Calu3 (cell line): Measurements from ENCODE around the gene NMNAT3. TPM values are rescaled to one million over a fixed set of nuclear protein-coding genes. Genes with fewer than 3 reads are reported as not detected.

ENCODE experiments used
- BruUV-seq: library from RNA; stranded (reverse); fragments of 400-500 nt; replicated peaks from 2 replicates; lab custom pipeline; 2021; lab: Mats Ljungman, UMichigan
- CTCF ChIA-PET: fragments of 300-600 bp; sonication (Branson Sonifier 250); formaldehyde crosslinking; loops from one replicate; lab custom pipeline; 2022; ENCODE audit warnings: antibody characterized with exemption; lab: Charles Lee
- DNase-seq: peaks from one replicate; pipeline ENCODE4 v3.0.0; 2022
- H3K27ac Mint-ChIP-seq: one replicate; pipeline ENCODE4 v1.8.0; 2022; ENCODE audit warnings: mixed read lengths; ENCODE audit not compliant: unreplicated experiment
- H3K27me3 Mint-ChIP-seq: one replicate; pipeline ENCODE4 v1.8.0; 2022; ENCODE audit warnings: mixed read lengths; ENCODE audit not compliant: unreplicated experiment
- H3K36me3 Mint-ChIP-seq: one replicate; pipeline ENCODE4 v1.8.0; 2022; ENCODE audit warnings: mild to moderate bottlenecking, moderate library complexity, mixed read lengths; ENCODE audit not compliant: insufficient read depth, unreplicated experiment
- H3K4me1 Mint-ChIP-seq: one replicate; pipeline ENCODE4 v1.8.0; 2022; ENCODE audit warnings: mild to moderate bottlenecking, low read depth, mixed read lengths; ENCODE audit not compliant: unreplicated experiment
- H3K4me3 Mint-ChIP-seq: one replicate; pipeline ENCODE4 v1.8.0; 2022; ENCODE audit warnings: mild to moderate bottlenecking, low read depth, moderate library complexity, mixed read lengths; ENCODE audit not compliant: unreplicated experiment
- H3K9me3 Mint-ChIP-seq: one replicate; pipeline ENCODE4 v1.8.0; 2022; ENCODE audit warnings: low read depth, mixed read lengths; ENCODE audit not compliant: unreplicated experiment
- CTCF ChIP-seq: fragments of 200-600 bp; IDR thresholded peaks from one replicate; pipeline ENCODE4 v1.8.0; 2022; ENCODE audit warnings: antibody characterized with exemption; ENCODE audit not compliant: unreplicated experiment
- intact Hi-C: fragments of 100-400 bp; cut with micrococcal nuclease; formaldehyde crosslinking; loops from one replicate; pipeline ENCODE4 v1.10.0; 2022; ENCODE audit not compliant: unreplicated experiment
- total RNA-seq: library from RNA; stranded (reverse); gene quantifications from 2 replicates; pipeline ENCODE4 v1.2.3, GENCODE V29; 2022

NMNAT3 gene
- total RNA-seq, 1 experiment from 2014 or later, result 7.2 TPM

- Mint-ChIP-seq H3K36me3 (peaks cover 10% of the 10 kb centered on the region), H3K4me1 (peaks cover 47% of the 10 kb centered on the region), H3K4me3 (no peak overlapping the region), H3K27me3 (no peaks in the 10 kb centered on the region), H3K9me3 (no peaks in the 10 kb centered on the region), H3K27ac (peak overlapping the region; percentile 14)
- TF ChIP-seq CTCF, result no peak
- intact Hi-C loops, result no loop called here
- no peak for DNase-seq
- CTCF ChIA-PET, result interaction anchor here (0.6 to 2.0 kb wide), 4 partner anchors 22 to 345 kb away, joined by 3 to 6 read pairs (median 4); no protein-coding TSS in a partner anchor
- no TSS peak for BruUV-seq
These were observed 142.5 kb downstream of the NMNAT3 start for GRCh38 chr3:139534992-139535879.

GRCh38 chr3:139534455-139534812 is 143.3 kb downstream of the NMNAT3 start:
- no peak for TF ChIP-seq CTCF
- no peak overlapping the region for H3K4me3 Mint-ChIP-seq
- no peaks in the 10 kb centered on the region for H3K27me3 Mint-ChIP-seq
- H3K4me1 Mint-ChIP-seq, result peaks cover 47% of the 10 kb centered on the region
- CTCF ChIA-PET, result interaction anchor here (1.0 to 2.0 kb wide), 3 partner anchors 21 to 72 kb away, joined by 3 to 6 read pairs (median 4); no protein-coding TSS in a partner anchor
- H3K36me3 Mint-ChIP-seq, result peaks cover 3% of the 10 kb centered on the region
- no peaks in the 10 kb centered on the region for H3K9me3 Mint-ChIP-seq
- intact Hi-C loops, result no loop called here
- peak; percentile 62 for DNase-seq
- H3K27ac Mint-ChIP-seq, result peak overlapping the region; percentile 14
- BruUV-seq, result no TSS peak

GRCh38 chr3:139533781-139534454 is 143.9 kb downstream of the NMNAT3 start:
- H3K9me3 Mint-ChIP-seq, result no peaks in the 10 kb centered on the region
- intact Hi-C loops, result no loop called here
- no peaks in the 10 kb centered on the region for H3K27me3 Mint-ChIP-seq
- BruUV-seq, result no TSS peak
- TF ChIP-seq CTCF, result no peak
- peaks cover 45% of the 10 kb centered on the region for H3K4me1 Mint-ChIP-seq
- CTCF ChIA-PET, result interaction anchor here (1.0 to 2.0 kb wide), 3 partner anchors 21 to 72 kb away, joined by 3 to 6 read pairs (median 4); no protein-coding TSS in a partner anchor
- no peak for DNase-seq
- no peak overlapping the region for H3K4me3 Mint-ChIP-seq
- H3K36me3 Mint-ChIP-seq, result no peaks in the 10 kb centered on the region
- peak overlapping the region; percentile 14 for H3K27ac Mint-ChIP-seq

- no TSS peak for BruUV-seq
- Mint-ChIP-seq H3K4me1 (peaks cover 36% of the 10 kb centered on the region), H3K9me3 (no peaks in the 10 kb centered on the region), H3K4me3 (no peak overlapping the region), H3K27ac (no peak overlapping the region), H3K27me3 (no peaks in the 10 kb centered on the region), H3K36me3 (no peaks in the 10 kb centered on the region)
- DNase-seq, result no peak
- CTCF ChIA-PET, result interaction anchor here (2.0 kb wide), 1 partner anchor 20 kb away, joined by 6 read pairs; no protein-coding TSS in a partner anchor
- TF ChIP-seq CTCF, result no peak
- intact Hi-C loops, result no loop called here
These were observed 144.8 kb downstream of the NMNAT3 start for GRCh38 chr3:139532976-139533375.
